NCI-H2196 (cell line): ENCODE data around the gene MILR1.

Experiments
- DNase-seq: peaks from one replicate; lab custom pipeline; 2025; ENCODE audit not compliant: unreplicated experiment; lab: John Stamatoyannopoulos, UW

The MILR1 gene

GRCh38 chr17:64500862-64501765, 52.2 kb downstream of the MILR1 start:
- DNase-seq = no peak

GRCh38 chr17:64502021-64502420, 53.1 kb downstream of the MILR1 start:
- DNase-seq = no peak

GRCh38 chr17:64502809-64503208, 53.9 kb downstream of the MILR1 start:
- DNase-seq = no peak

- no peak for DNase-seq
Observed at GRCh38 chr17:64503341-64503740, 54.4 kb downstream of the MILR1 start.

DNA sequence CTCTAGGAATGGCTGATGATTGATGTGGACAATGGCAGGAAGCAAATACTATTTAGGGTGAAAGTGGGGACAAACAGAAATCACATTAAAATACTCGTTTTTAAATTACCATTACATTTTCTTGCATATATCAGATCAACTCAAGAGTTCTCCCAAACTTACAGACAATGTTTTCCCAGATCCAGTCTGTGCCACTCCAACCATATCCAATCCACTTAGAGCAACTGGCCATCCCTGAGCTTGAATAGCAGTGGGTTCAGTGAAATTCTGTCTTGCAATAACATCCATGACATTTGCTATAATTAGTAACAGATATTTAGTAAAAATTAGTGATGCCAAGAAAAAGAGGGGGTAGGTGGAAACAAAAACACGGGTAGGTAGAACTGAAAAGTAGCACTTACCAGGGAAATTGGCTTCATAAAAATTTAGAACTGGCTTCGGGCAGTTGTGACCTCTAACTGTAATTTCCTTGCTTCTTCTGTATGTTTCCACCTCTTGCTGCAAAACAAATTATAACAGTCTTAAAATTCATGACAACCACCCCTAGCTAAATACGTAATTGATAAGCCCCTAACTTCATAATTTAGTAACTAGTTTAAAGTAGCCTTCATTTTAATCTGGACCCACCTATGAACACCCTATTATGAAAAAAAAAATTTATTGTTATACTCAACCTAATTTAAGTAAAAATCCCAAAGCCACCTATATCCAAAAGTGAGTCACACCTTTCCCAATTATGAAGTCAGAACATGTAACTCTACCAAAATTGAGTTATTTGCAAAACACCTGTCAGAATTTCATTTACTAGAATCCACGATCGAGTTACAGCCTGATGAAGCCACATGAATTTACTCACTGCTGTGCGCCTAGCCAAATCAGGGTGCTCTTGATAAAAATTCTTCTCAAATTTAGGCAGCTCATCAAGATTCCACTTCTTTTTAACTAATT, 55.2 kb downstream of the MILR1 start:
- DNase-seq = no peak

GRCh38 chr17:64504769-64505339, 55.9 kb downstream of the MILR1 start:
- DNase-seq = no peak

DNA sequence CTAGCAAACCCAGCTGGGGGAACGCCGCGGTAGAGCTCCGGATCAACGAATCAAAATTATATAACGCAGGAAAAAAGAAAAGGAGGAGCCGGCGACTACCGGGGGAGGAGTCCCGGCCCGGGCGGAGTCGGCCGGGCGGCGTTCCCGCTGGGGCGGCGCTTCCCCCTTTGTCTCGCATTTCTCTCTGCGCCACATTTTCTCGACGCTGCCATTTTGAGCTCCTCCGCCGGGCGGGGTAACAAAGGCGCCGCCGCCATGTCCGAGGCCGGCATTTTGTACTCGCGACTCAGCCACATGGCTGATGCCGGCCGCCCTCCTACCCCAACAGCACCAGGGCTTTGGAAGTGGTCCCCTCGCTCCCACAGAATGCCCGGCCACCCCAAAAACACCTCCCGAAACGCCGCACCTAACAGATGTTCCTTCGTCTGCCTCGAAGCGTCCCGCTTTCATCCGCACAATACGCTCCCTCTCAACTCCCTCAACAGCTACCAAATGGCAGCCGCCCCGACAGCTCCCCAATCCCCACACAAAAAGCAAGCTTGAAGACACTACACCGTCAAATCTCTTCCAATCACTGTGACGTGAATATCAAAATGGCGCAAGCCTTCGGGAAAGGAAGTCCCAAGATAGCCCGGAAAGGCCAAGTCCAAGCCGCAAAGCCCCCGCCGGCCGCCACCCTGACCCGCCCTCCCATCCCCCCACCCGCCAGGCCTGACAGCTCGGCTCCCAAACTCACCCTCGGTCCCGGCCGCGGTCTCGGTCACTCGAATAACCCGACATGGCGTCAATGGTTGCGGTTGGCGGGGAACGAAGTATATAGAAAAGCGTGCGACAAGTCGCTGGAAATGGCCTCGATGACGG, 56.7 kb downstream of the MILR1 start:
- DNase-seq = peak; percentile 88

DNA sequence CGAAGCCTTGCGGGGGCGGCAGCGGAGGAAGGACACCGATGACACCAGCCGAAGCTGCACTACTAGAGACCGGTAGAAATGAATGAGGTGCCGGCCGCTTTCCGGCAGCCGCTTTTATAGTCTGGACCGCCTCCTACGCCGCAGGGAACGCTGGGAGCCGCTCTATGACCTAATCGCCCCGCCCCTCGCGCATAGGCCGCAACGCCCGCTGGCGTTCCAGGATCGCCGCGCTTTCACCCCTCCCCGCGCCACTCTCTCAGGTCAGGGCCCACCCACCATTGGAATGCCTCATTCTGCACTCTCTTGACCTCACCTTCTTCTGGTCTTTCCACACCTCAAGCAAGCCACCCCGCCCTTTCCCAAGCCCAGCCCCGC, 57.3 kb downstream of the MILR1 start, which contains the start of gene DDX5:
TSS of gene DDX5 (minus strand) at position 89 of the 375 bp plus-strand sequence. CDS start 170 bp downstream, outside the sequence.
- DNase-seq = peak; percentile 96

DNA sequence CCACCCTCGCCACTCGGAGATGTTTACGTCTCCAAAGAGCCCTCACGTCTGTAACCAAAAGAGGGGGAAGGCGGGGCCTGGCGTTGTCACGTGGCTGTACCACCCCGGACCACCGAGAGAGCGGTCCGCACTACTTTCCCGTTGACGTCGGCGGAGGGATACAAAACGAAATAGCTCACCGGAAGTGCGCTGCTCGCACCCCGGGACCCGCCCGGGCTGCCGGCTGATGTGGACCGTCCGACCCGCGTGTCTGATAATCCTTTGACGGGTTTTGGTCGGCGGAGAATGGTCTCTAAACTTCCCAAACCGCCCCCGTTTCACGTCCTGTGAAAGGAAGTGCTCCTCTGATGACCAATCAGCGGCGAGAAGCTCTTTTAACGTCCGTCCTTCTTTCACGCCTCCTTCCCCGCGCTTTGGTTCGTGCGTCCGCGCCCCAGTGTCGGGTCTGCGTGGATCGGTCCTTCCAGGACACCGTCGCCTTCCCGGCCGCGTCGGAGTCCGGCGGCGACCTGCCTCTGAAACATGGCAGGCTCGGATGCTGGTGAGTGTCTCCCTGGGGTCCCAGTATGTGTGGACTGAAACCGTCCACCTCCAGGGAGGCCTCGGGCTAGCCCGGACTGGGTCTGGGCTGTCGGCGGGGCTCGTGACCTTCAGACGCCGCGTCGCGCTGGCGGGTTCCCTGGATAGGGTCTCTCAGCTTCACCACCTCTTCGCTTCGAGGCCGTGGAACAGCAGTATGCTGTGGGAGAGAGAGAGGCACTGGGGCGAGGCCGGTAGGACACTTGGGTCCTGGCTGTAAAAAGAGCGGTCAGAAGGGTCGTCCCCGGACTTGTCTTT, 57.9 kb downstream of the MILR1 start, which contains the start of gene CEP95:
TSS of gene CEP95 (plus strand) at position 402 of the 837 bp plus-strand sequence. CDS start at position 523, 121 bp downstream.
- peak; percentile 96 for DNase-seq

DNA sequence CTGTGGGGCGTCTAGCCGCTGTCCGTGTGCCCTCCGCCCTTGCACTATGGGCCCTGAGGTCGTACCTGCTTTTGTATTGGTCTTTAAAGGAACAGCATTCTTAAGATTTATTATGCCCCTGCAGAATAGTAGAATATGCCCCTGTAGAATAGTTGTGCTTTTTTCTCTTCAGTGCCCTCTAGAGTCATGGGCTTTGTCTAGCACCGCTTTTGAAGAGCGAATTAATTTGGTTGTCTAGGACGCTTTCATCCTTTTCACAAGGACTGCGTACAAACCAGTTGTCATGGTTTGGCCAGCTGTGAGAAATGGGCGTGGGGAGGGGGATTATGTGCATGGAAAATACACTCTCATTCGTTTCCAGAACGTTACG, 58.5 kb downstream of the MILR1 start:
- peak; percentile 53 for DNase-seq

- no peak for DNase-seq
Observed at GRCh38 chr17:64508683-64509082, 59.8 kb downstream of the MILR1 start.

GRCh38 chr17:64509179-64509578, 60.3 kb downstream of the MILR1 start:
- DNase-seq = no peak

- no peak for DNase-seq
Observed at GRCh38 chr17:64515419-64515818, 66.5 kb downstream of the MILR1 start.

- DNase-seq = no peak
Observed at GRCh38 chr17:64515829-64516228, 66.9 kb downstream of the MILR1 start.
